HAP-1 (cell line): ENCODE measurements around the gene SNTG2.

Experiments
- DNase-seq, 2 experiments: peaks; one replicate each; pipeline ENCODE4 v3.0.0-alpha.2; 2016 to 2020; ENCODE audit warnings: low spot score in 2 of 2
- H3K27me3 ChIP-seq: fragments of 250-450 bp; sonication (Bioruptor Pico); 2 replicates; pipeline ENCODE4 v1.5.1; 2020; ENCODE audit warnings: low read depth, mild to moderate bottlenecking, moderate library complexity
- H3K36me3 ChIP-seq: fragments of 250-450 bp; sonication (Bioruptor Pico); replicated peaks from 2 replicates; pipeline ENCODE4 v1.5.1; 2020; ENCODE audit warnings: mild to moderate bottlenecking
- H3K4me1 ChIP-seq: fragments of 250-450 bp; sonication (Bioruptor Pico); 2 replicates; pipeline ENCODE4 v1.5.1; 2020; ENCODE audit warnings: mild to moderate bottlenecking
- H3K4me3 ChIP-seq: fragments of 250-450 bp; sonication (Bioruptor Pico); 2 replicates; pipeline ENCODE4 v1.5.1; 2020; ENCODE audit warnings: mild to moderate bottlenecking, moderate library complexity
- H3K9me3 ChIP-seq: fragments of 250-450 bp; sonication (Bioruptor Pico); 2 replicates; pipeline ENCODE4 v1.5.1; 2020; ENCODE audit warnings: mild to moderate bottlenecking, moderate library complexity
- in situ Hi-C: fragments of 300-500 bp; cut with MboI; formaldehyde crosslinking; loops from 3 replicates; pipeline ENCODE4 v1.14.3; 2020; ENCODE audit warnings: low sequenced_read_pairs, inconsistent platforms, mixed read lengths

SNTG2 gene

GRCh38 chr2:1041012-1041805 is 90.6 kb downstream of the SNTG2 start:
- H3K27me3 ChIP-seq: no peaks in the 10 kb centered on the region
- H3K36me3 ChIP-seq: no peaks in the 10 kb centered on the region
- in situ Hi-C loops: no loop called here
- H3K4me1 ChIP-seq: peaks cover 5% of the 10 kb centered on the region; the same call in 1 of the 2 replicates
- no peak overlapping the region for H3K4me3 ChIP-seq
- peaks cover 2% of the 10 kb centered on the region; the same call in 1 of the 2 replicates for H3K9me3 ChIP-seq
- DNase-seq: no peak

- Histone ChIP-seq H3K9me3 (peaks cover 17% of the 10 kb centered on the region; the same call in 1 of the 2 replicates), H3K4me1 (peaks cover 8% of the 10 kb centered on the region; the same call in 1 of the 2 replicates), H3K36me3 (no peaks in the 10 kb centered on the region), H3K27me3 (no peaks in the 10 kb centered on the region), H3K4me3 (no peak overlapping the region)
- in situ Hi-C loops: no loop called here
- no peak for DNase-seq
These were observed 94.5 kb downstream of the SNTG2 start for GRCh38 chr2:1045109-1045508.

GRCh38 chr2:1046067-1046466 is 95.4 kb downstream of the SNTG2 start:
- Histone ChIP-seq H3K36me3 (no peaks in the 10 kb centered on the region), H3K27me3 (no peaks in the 10 kb centered on the region), H3K4me1 (peaks cover 8% of the 10 kb centered on the region; the same call in 1 of the 2 replicates), H3K9me3 (peaks cover 17% of the 10 kb centered on the region; the same call in 1 of the 2 replicates), H3K4me3 (no peak overlapping the region)
- peak in 1 of 2 experiments; percentile 70 for DNase-seq
- in situ Hi-C loops: no loop called here

GRCh38 chr2:1047485-1047884 is 96.8 kb downstream of the SNTG2 start:
- H3K9me3 ChIP-seq: peaks cover 17% of the 10 kb centered on the region; the same call in 1 of the 2 replicates
- H3K4me3 ChIP-seq: no peak overlapping the region
- no peaks in the 10 kb centered on the region for H3K36me3 ChIP-seq
- peaks cover 8% of the 10 kb centered on the region; the same call in 1 of the 2 replicates for H3K4me1 ChIP-seq
- H3K27me3 ChIP-seq: no peaks in the 10 kb centered on the region
- in situ Hi-C loops: no loop called here
- no peak for DNase-seq

GRCh38 chr2:1049691-1050090 is 99.0 kb downstream of the SNTG2 start:
- H3K36me3 ChIP-seq: no peaks in the 10 kb centered on the region
- no peak for DNase-seq
- no peak overlapping the region for H3K4me3 ChIP-seq
- in situ Hi-C loops: no loop called here
- peaks cover 8% of the 10 kb centered on the region; the same call in 1 of the 2 replicates for H3K4me1 ChIP-seq
- no peaks in the 10 kb centered on the region for H3K27me3 ChIP-seq
- H3K9me3 ChIP-seq: peaks cover 15% of the 10 kb centered on the region; the same call in 1 of the 2 replicates

- DNase-seq: no peak
- Histone ChIP-seq H3K27me3 (no peaks in the 10 kb centered on the region), H3K4me1 (peaks cover 3% of the 10 kb centered on the region; the same call in 1 of the 2 replicates), H3K9me3 (peaks cover 15% of the 10 kb centered on the region; the same call in 1 of the 2 replicates), H3K4me3 (no peak overlapping the region), H3K36me3 (no peaks in the 10 kb centered on the region)
- in situ Hi-C loops: no loop called here
These were observed 100.4 kb downstream of the SNTG2 start for GRCh38 chr2:1051075-1051474.

- no peak overlapping the region for H3K4me3 ChIP-seq
- no peak for DNase-seq
- H3K27me3 ChIP-seq: no peaks in the 10 kb centered on the region
- no peaks in the 10 kb centered on the region for H3K36me3 ChIP-seq
- peaks cover 6% of the 10 kb centered on the region; the same call in 1 of the 2 replicates for H3K9me3 ChIP-seq
- in situ Hi-C loops: no loop called here
- H3K4me1 ChIP-seq: no peaks in the 10 kb centered on the region
These were observed 102.1 kb downstream of the SNTG2 start for GRCh38 chr2:1052771-1053191.

GRCh38 chr2:1053786-1054185 is 103.1 kb downstream of the SNTG2 start:
- no peaks in the 10 kb centered on the region for H3K4me1 ChIP-seq
- no peak overlapping the region for H3K4me3 ChIP-seq
- H3K27me3 ChIP-seq: no peaks in the 10 kb centered on the region
- no peak for DNase-seq
- no peaks in the 10 kb centered on the region for H3K36me3 ChIP-seq
- peaks cover 6% of the 10 kb centered on the region; the same call in 1 of the 2 replicates for H3K9me3 ChIP-seq
- in situ Hi-C loops: no loop called here

- Histone ChIP-seq H3K4me1 (no peaks in the 10 kb centered on the region), H3K36me3 (no peaks in the 10 kb centered on the region), H3K4me3 (no peak overlapping the region), H3K27me3 (no peaks in the 10 kb centered on the region), H3K9me3 (peaks cover under 1% of the 10 kb centered on the region; the same call in 1 of the 2 replicates)
- no peak for DNase-seq
- in situ Hi-C loops: no loop called here
These were observed 103.8 kb downstream of the SNTG2 start for GRCh38 chr2:1054399-1054798.

- no peaks in the 10 kb centered on the region for H3K4me1 ChIP-seq
- H3K27me3 ChIP-seq: no peaks in the 10 kb centered on the region
- H3K36me3 ChIP-seq: no peaks in the 10 kb centered on the region
- DNase-seq: no peak
- H3K4me3 ChIP-seq: no peak overlapping the region
- no peaks in the 10 kb centered on the region for H3K9me3 ChIP-seq
- in situ Hi-C loops: no loop called here
These were observed 104.5 kb downstream of the SNTG2 start for GRCh38 chr2:1055014-1055595.

- in situ Hi-C loops: no loop called here
- no peaks in the 10 kb centered on the region for H3K4me1 ChIP-seq
- no peaks in the 10 kb centered on the region for H3K36me3 ChIP-seq
- no peaks in the 10 kb centered on the region for H3K27me3 ChIP-seq
- no peak overlapping the region for H3K4me3 ChIP-seq
- no peak for DNase-seq
- H3K9me3 ChIP-seq: no peaks in the 10 kb centered on the region
These were observed 109.7 kb downstream of the SNTG2 start for GRCh38 chr2:1060372-1060771.

- no peaks in the 10 kb centered on the region for H3K36me3 ChIP-seq
- in situ Hi-C loops: no loop called here
- H3K4me1 ChIP-seq: no peaks in the 10 kb centered on the region
- no peak overlapping the region for H3K4me3 ChIP-seq
- DNase-seq: no peak
- H3K27me3 ChIP-seq: no peaks in the 10 kb centered on the region
- no peaks in the 10 kb centered on the region for H3K9me3 ChIP-seq
These were observed 110.3 kb downstream of the SNTG2 start for GRCh38 chr2:1060987-1061386.

- H3K4me1 ChIP-seq: peaks cover 8% of the 10 kb centered on the region
- in situ Hi-C loops: no loop called here
- H3K36me3 ChIP-seq: no peaks in the 10 kb centered on the region
- no peaks in the 10 kb centered on the region for H3K9me3 ChIP-seq
- no peak for DNase-seq
- no peak overlapping the region for H3K4me3 ChIP-seq
- no peaks in the 10 kb centered on the region for H3K27me3 ChIP-seq
These were observed 117.6 kb downstream of the SNTG2 start for GRCh38 chr2:1068241-1068640.

GRCh38 chr2:1068822-1069221 is 118.2 kb downstream of the SNTG2 start:
- Histone ChIP-seq H3K4me1 (peaks cover 8% of the 10 kb centered on the region), H3K4me3 (no peak overlapping the region), H3K27me3 (no peaks in the 10 kb centered on the region), H3K9me3 (no peaks in the 10 kb centered on the region), H3K36me3 (no peaks in the 10 kb centered on the region)
- peak in 1 of 2 experiments; percentile 58 for DNase-seq
- in situ Hi-C loops: no loop called here
